Endothelial cell (in vitro differentiated cells): ENCODE results near the gene PMEL. TPM values are rescaled to one million over a fixed set of nuclear protein-coding genes. Genes with fewer than 3 reads are reported as not detected.

Experiments used
- DNase-seq: peaks from one replicate; pipeline ENCODE4 v3.0.0; 2021; ENCODE audit warnings: low spot score
- H3K27ac Mint-ChIP-seq: one replicate; pipeline ENCODE4 v1.8.0; 2021; ENCODE audit warnings: mixed read lengths, inconsistent platforms; ENCODE audit not compliant: unreplicated experiment
- H3K27me3 Mint-ChIP-seq: one replicate; pipeline ENCODE4 v1.8.0; 2021; ENCODE audit warnings: mild to moderate bottlenecking, moderate library complexity, mixed read lengths, inconsistent platforms; ENCODE audit not compliant: unreplicated experiment
- H3K36me3 Mint-ChIP-seq: one replicate; pipeline ENCODE4 v1.8.0; 2021; ENCODE audit warnings: mild to moderate bottlenecking, low read depth, mixed read lengths, inconsistent platforms; ENCODE audit not compliant: unreplicated experiment
- H3K4me1 Mint-ChIP-seq: one replicate; pipeline ENCODE4 v1.8.0; 2021; ENCODE audit warnings: mild to moderate bottlenecking, mixed read lengths, inconsistent platforms; ENCODE audit not compliant: unreplicated experiment
- H3K4me3 Mint-ChIP-seq: one replicate; pipeline ENCODE4 v1.8.0; 2021; ENCODE audit warnings: mild to moderate bottlenecking, mixed read lengths, inconsistent platforms; ENCODE audit not compliant: unreplicated experiment
- H3K9me3 Mint-ChIP-seq: one replicate; pipeline ENCODE4 v1.8.0; 2021; ENCODE audit warnings: mixed read lengths, inconsistent platforms; ENCODE audit not compliant: unreplicated experiment
- total RNA-seq: library from RNA; stranded (reverse); fragmentation: NEBNext Ultra II Directional; extraction: Animal tissue kit (Norgen Biotek cat#: 25700); gene quantifications from one replicate; pipeline ENCODE4 v1.2.1, GENCODE V29; 2021; ENCODE audit not compliant: unreplicated experiment
- TF ChIP-seq, protein P1 (sequence below): fragments of 200-600 bp; sonication (generic); IDR thresholded peaks from one replicate; pipeline ENCODE4 v1.5.0; 2021; ENCODE audit warnings: antibody characterized with exemption; ENCODE audit not compliant: unreplicated experiment

Gene PMEL
- total RNA-seq, 1 donor from 2014 or later, result 136 TPM

DNA sequence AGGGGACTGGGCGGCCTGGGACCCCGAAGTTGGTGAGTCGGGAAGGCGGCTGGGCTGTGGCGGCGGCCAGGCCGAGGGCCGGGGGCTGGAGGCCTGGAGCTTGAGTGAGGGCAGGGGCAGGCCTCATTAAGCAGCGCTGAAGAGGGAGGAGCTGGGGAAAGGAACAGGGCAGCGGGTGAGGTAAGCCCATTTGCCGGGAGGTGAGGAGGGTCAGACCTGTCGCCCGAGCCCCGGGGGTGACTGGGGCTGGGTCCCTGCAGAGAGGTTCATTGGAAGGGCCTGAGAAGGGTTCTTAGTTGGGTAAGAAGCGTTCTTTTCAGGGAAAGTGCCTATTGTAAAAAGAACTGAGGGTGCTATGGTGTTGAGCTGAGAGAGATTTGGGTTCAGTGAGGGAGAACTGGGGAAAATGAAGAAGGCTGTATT is 8.5 kb upstream of the PMEL start:
- Mint-ChIP-seq H3K9me3 (no peaks in the 10 kb centered on the region), H3K4me1 (peaks cover 14% of the 10 kb centered on the region), H3K36me3 (peaks cover 23% of the 10 kb centered on the region), H3K27me3 (peaks cover 4% of the 10 kb centered on the region), H3K4me3 (no peak overlapping the region), H3K27ac (no peak overlapping the region)
- peak; percentile 39 for DNase-seq
- TF ChIP-seq, protein P1, sequence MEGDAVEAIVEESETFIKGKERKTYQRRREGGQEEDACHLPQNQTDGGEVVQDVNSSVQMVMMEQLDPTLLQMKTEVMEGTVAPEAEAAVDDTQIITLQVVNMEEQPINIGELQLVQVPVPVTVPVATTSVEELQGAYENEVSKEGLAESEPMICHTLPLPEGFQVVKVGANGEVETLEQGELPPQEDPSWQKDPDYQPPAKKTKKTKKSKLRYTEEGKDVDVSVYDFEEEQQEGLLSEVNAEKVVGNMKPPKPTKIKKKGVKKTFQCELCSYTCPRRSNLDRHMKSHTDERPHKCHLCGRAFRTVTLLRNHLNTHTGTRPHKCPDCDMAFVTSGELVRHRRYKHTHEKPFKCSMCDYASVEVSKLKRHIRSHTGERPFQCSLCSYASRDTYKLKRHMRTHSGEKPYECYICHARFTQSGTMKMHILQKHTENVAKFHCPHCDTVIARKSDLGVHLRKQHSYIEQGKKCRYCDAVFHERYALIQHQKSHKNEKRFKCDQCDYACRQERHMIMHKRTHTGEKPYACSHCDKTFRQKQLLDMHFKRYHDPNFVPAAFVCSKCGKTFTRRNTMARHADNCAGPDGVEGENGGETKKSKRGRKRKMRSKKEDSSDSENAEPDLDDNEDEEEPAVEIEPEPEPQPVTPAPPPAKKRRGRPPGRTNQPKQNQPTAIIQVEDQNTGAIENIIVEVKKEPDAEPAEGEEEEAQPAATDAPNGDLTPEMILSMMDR, result no peak

- Mint-ChIP-seq H3K36me3 (peaks cover 22% of the 10 kb centered on the region), H3K4me3 (no peak within 1 kb of the TSS), H3K9me3 (no peaks in the 10 kb centered on the region), H3K27ac (no peak within 1 kb of the TSS), H3K4me1 (peaks cover 10% of the 10 kb centered on the region), H3K27me3 (peaks cover 4% of the 10 kb centered on the region)
- DNase-seq, result peak; percentile 91
- TF ChIP-seq, protein P1, result peak; percentile 74
Measured at GRCh38 chr12:55973599-55974307, 7.9 kb upstream of the PMEL start, which contains the start of gene RAB5B. Gene RAB5B, plus strand, starts transcription at chr12:55974078. Its CDS starts 12,883 bp downstream, at chr12:55986961.

DNA sequence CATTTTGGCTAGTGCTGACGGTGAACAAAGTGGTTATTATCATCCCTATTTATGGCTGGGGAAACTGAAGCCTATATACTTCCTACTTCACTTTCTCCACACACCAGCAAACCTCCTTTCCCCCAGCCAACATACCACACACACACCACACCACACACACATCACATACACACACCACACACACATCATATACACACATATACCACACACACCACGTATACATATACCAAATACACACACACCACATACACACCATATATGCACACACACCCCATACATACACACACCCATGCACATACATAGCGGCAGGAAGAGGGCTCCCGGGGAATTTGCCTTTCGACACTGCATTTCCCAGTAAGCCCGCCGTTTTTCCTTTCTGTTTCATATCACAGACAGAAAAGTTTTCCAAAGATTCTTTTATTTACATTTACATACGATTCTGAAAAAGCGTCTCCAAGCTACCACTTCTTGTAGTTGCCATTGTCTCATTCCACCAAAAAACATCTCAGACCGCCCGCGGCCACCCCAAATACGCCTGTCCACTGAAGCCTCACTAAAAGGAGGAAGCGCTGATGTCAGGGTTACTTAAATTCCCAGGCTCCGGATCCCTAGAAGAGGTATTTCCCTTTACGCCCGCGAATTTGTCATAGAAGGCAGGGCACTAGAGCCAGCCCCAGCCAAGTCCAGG is 7.2 kb upstream of the PMEL start:
- DNase-seq, result no peak
- TF ChIP-seq, protein P1, result no peak
- no peak overlapping the region for H3K27ac Mint-ChIP-seq
- H3K9me3 Mint-ChIP-seq, result no peaks in the 10 kb centered on the region
- peaks cover 4% of the 10 kb centered on the region for H3K27me3 Mint-ChIP-seq
- H3K4me3 Mint-ChIP-seq, result no peak overlapping the region
- peaks cover 9% of the 10 kb centered on the region for H3K4me1 Mint-ChIP-seq
- peaks cover 22% of the 10 kb centered on the region for H3K36me3 Mint-ChIP-seq

GRCh38 chr12:55972456-55972855 is 6.6 kb upstream of the PMEL start:
- no peak overlapping the region for H3K4me3 Mint-ChIP-seq
- TF ChIP-seq, protein P1, result no peak
- DNase-seq, result no peak
- H3K9me3 Mint-ChIP-seq, result no peaks in the 10 kb centered on the region
- H3K36me3 Mint-ChIP-seq, result peaks cover 19% of the 10 kb centered on the region
- no peak overlapping the region for H3K27ac Mint-ChIP-seq
- H3K27me3 Mint-ChIP-seq, result peaks cover 4% of the 10 kb centered on the region
- H3K4me1 Mint-ChIP-seq, result peaks cover 12% of the 10 kb centered on the region

DNA sequence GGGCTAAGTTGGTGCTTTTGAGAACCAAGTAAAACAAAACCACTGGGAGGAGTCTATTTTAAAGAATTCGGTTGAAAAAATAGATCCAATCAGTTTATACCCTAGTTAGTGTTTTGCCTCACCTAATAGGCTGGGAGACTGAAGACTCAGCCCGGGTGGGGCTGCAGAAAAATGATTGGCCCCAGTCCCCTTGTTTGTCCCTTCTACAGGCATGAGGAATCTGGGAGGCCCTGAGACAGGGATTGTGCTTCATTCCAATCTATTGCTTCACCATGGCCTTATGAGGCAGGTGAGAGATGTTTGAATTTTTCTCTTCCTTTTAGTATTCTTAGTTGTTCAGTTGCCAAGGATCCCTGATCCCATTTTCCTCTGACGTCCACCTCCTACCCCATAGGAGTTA is 6.2 kb upstream of the PMEL start:
- Mint-ChIP-seq H3K36me3 (peaks cover 19% of the 10 kb centered on the region), H3K9me3 (no peaks in the 10 kb centered on the region), H3K27me3 (peaks cover 4% of the 10 kb centered on the region), H3K4me1 (peaks cover 13% of the 10 kb centered on the region), H3K27ac (no peak overlapping the region), H3K4me3 (no peak overlapping the region)
- TF ChIP-seq, protein P1, result no peak
- DNase-seq, result no peak
